NCI-H510A (cell line): ENCODE measurements around the gene OTC.

Experiments used
- DNase-seq: peaks from one replicate; lab custom pipeline; 2025; lab: John Stamatoyannopoulos, UW

Gene OTC

GRCh38 chrX:38352362-38352761 lies at the start of gene OTC:
OTC (plus strand) TSS chrX:38352604; CDS start chrX:38352697, 93 bp downstream.
- DNase-seq, result no peak

- DNase-seq, result no peak
Measured at GRCh38 chrX:38304010-38304409, 48.4 kb upstream of the OTC start.

GRCh38 chrX:38305971-38306370 lies 46.4 kb upstream of the OTC start:
- DNase-seq, result no peak

- DNase-seq, result no peak
Measured at GRCh38 chrX:38311743-38312142, 40.7 kb upstream of the OTC start.

- no peak for DNase-seq
Measured at GRCh38 chrX:38312436-38312835, 40.0 kb upstream of the OTC start.

- DNase-seq, result no peak
Measured at GRCh38 chrX:38313190-38313589, 39.2 kb upstream of the OTC start.

- no peak for DNase-seq
Measured at GRCh38 chrX:38315186-38315585, 37.2 kb upstream of the OTC start.

GRCh38 chrX:38318196-38318595 lies 34.2 kb upstream of the OTC start:
- DNase-seq, result no peak

GRCh38 chrX:38318606-38319005 lies 33.8 kb upstream of the OTC start:
- no peak for DNase-seq

GRCh38 chrX:38320819-38321218 lies 31.6 kb upstream of the OTC start:
- no peak for DNase-seq

GRCh38 chrX:38326086-38326485 lies 26.3 kb upstream of the OTC start:
- no peak for DNase-seq

GRCh38 chrX:38327007-38327774 lies 25.2 kb upstream of the OTC start, which contains the start of gene RPGR:
RPGR (minus strand) TSS chrX:38327509; CDS start chrX:38327367, 142 bp downstream.
- DNase-seq, result peak; percentile 80

- no peak for DNase-seq
Measured at GRCh38 chrX:38327775-38328081, 24.7 kb upstream of the OTC start.

GRCh38 chrX:38332505-38332904 lies 19.9 kb upstream of the OTC start:
- DNase-seq, result no peak

- DNase-seq, result no peak
Measured at GRCh38 chrX:38335382-38335781, 17.0 kb upstream of the OTC start.

GRCh38 chrX:38336538-38337240 lies 15.7 kb upstream of the OTC start:
- DNase-seq, result no peak

- DNase-seq, result no peak
Measured at GRCh38 chrX:38341442-38341841, 11.0 kb upstream of the OTC start.

- DNase-seq, result no peak
Measured at GRCh38 chrX:38342853-38343778, 9.3 kb upstream of the OTC start.

- no peak for DNase-seq
Measured at GRCh38 chrX:38346150-38346549, 6.3 kb upstream of the OTC start.

GRCh38 chrX:38347136-38347535 lies 5.3 kb upstream of the OTC start:
- no peak for DNase-seq

- no peak for DNase-seq
Measured at GRCh38 chrX:38351346-38351745, 1.1 kb upstream of the OTC start.

GRCh38 chrX:38356401-38356800 lies 4.0 kb downstream of the OTC start:
- no peak for DNase-seq
